HL-60 (cell line): ENCODE data around the gene POLE4.

Experiments
- CTCF ChIP-seq: IDR thresholded peaks from one replicate; pipeline ENCODE4 v1.5.1; 2011; ENCODE audit warnings: low read length, control low read depth, inconsistent platforms; ENCODE audit not compliant: insufficient read depth
- GABPA ChIP-seq: IDR thresholded peaks from 2 replicates; pipeline ENCODE4 v1.6.1; 2012; ENCODE audit warnings: low read depth
- POLR2AphosphoS5 ChIP-seq: IDR thresholded peaks from 2 replicates; pipeline ENCODE4 v1.6.1; 2012; ENCODE audit warnings: low read depth
- SPI1 ChIP-seq: IDR thresholded peaks from 2 replicates; pipeline ENCODE4 v1.6.1; 2012; ENCODE audit warnings: low read depth, mild to moderate bottlenecking, borderline replicate concordance

GRCh38 chr2:75006041-75006440 lies 47.6 kb downstream of the POLE4 start:
- TF ChIP-seq CTCF, result no peak
- TF ChIP-seq POLR2AphosphoS5, result no peak
- TF ChIP-seq GABPA, result no peak
- no peak for TF ChIP-seq SPI1
